Measurements from ENCODE around the gene RNF183.
A peak's percentile ranks its signal among the peaks of the same experiment; 100 is the strongest.

The RNF183 gene, protein sequence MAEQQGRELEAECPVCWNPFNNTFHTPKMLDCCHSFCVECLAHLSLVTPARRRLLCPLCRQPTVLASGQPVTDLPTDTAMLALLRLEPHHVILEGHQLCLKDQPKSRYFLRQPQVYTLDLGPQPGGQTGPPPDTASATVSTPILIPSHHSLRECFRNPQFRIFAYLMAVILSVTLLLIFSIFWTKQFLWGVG

GRCh38 chr9:113302792-113303418 lies at the start of gene RNF183:
Gene RNF183 (minus strand): TSS chr9:113303376. CDS start chr9:113298184, 5,192 bp downstream.
- no peak for DNase-seq

- no peak for DNase-seq
Measured at GRCh38 chr9:113352411-113352810, 49.2 kb upstream of the RNF183 start.

DNA sequence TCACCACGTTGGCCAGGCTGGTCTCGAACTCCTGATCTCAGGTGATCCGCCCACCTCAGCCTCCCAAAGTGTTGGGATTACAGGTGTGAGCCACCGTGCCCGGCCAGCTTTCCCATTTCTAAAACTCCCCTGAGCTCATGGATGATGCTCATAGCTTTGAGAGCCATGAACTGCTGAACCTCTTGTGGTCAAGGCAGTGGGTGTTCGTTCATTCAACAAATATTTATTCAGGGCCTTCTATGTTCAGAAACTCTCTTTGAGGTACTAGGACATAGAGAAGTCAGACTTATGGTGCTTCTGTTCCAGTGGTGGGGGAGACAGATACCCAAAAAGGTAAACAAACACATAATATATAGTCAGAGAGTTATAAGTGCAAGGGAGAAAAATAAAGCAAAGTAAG lies 48.8 kb upstream of the RNF183 start:
- no peak for DNase-seq

- no peak for DNase-seq
Measured at GRCh38 chr9:113350937-113351336, 47.8 kb upstream of the RNF183 start.

- peak; percentile 73 for DNase-seq
Measured at GRCh38 chr9:113350107-113350661, 47.0 kb upstream of the RNF183 start.

DNA sequence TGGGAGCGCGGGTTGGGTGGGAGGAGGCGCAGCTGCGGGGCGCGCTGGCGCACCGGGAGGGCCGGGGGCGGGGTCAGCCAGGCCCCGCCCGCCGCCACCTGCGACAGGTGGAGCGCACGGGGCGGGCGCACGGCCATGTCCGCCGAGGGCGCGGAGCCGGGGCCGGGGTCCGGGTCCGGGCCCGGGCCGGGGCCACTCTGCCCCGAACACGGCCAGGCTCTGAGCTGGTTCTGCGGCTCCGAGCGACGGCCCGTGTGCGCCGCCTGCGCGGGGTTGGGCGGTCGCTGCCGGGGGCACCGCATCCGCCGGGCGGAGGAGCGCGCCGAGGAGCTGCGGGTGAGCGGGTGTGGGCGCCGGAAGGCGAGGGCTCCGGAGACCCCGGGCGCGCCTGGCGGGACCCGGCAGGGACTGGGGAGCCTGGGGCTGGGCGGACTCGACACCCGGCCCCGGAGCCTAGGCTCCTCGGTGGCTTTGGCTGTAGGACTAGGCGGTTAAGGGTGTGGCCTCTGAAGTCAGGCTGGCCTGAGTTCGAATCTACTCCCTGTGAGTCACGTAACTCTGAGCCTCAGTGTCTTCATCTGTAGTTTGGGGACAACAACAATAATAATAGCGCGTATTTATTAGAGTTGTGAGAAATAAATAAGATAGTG lies 46.4 kb upstream of the RNF183 start, which contains the start of gene BSPRY:
Gene BSPRY, plus strand, starts transcription at position 97 of the 650 bp plus-strand sequence. Its CDS starts 39 bp downstream, at position 136.
- no peak for DNase-seq

DNA sequence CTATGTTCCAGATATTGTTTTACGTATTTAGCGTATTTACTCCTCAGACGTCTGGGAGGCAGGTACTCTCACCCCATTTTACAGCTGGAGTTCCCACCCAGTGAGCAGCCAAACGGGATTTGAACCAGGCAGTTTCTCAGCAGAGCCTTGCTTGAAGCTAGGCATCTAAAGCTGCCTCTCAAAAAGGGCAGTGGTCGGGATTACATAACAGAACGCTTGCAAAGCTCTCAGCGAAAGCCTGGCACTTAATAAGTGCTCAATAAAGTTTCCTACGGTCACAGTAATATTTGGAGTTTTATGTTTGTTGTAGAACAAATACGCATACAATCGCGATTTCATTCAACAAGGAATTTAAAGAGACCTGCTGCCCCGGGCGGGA lies 45.9 kb upstream of the RNF183 start:
- no peak for DNase-seq

DNA sequence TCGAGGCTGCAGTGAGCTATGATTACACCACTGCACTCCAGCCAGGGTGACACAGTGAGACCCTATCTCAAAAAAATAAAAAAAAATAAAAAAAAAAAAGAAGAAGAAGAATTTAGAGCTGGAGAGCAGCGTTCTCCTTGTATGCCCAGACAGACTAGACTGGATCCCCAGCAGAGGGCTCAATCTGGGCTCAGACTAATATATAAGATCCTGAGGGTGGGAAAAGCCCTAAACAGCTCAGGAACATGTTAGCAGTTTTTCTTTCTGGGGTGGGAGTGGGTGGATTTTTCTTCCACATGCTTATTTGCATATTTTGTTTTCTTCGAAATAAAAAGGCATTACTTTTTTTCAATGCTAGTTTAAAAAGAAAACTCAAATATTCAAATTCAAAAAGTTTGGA lies 45.3 kb upstream of the RNF183 start:
- DNase-seq = no peak

DNA sequence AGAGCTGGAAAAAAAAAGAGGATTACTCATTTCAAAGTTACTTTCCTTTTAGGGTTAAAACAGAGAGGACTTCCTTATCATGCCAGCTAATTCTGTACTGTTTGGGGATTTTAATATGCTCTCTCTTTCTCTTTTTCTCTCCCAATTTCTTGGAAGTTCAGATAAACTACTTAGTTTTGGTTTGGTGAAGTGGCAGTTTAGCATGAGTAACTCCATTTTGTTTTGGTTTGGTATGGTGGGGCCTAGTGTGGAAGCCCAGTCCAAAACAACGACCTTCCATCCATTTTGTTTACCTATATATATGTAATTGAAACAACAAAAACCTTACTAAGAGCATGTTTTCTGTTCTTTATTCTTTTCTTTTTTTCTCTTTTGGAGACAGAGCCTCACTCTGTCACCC lies 42.5 kb upstream of the RNF183 start:
- DNase-seq = no peak

DNA sequence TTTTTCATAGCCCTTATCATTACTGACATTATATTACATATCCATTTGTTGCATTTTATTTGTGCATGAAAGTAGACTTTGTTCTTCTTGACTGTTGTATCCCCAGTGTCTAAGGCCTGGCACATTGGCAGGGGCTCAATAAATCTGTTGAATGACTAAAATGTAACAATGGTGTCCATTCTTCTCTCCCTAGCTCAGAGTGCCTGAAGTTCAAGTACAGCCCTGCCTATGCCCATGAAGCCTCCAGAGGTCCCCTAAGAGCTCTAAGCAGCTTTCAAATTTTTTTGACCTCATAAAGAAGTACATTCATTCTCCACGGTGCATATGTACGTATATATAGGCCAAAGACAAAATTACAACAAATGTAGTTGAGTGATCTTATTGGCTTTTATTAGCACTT lies 42.0 kb upstream of the RNF183 start:
- DNase-seq = no peak

DNA sequence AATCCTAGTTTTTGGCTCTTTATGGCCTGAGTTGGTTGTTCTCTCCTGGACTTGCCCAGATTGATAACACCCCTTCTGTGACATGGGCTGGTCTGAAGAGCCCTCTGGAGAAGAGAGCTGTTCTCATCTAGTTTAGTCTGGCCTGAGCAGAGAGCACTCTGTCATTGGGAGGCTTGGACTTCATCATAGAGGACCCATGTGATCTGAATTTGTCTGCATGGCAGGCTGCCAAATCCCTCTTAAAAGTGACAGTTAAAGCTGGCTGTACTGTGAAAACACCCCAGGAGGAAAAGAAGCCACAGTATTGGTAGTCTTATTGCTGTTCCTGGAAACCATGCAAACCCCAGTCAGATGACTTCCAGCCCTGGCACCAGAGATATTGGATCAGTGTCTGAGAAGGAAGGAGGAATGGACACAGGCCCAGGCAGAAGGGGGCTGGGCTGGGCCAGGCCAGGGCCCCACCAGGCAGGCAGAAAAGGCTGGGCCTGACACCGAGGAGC lies 40.6 kb upstream of the RNF183 start:
- peak; percentile 94 for DNase-seq

DNA sequence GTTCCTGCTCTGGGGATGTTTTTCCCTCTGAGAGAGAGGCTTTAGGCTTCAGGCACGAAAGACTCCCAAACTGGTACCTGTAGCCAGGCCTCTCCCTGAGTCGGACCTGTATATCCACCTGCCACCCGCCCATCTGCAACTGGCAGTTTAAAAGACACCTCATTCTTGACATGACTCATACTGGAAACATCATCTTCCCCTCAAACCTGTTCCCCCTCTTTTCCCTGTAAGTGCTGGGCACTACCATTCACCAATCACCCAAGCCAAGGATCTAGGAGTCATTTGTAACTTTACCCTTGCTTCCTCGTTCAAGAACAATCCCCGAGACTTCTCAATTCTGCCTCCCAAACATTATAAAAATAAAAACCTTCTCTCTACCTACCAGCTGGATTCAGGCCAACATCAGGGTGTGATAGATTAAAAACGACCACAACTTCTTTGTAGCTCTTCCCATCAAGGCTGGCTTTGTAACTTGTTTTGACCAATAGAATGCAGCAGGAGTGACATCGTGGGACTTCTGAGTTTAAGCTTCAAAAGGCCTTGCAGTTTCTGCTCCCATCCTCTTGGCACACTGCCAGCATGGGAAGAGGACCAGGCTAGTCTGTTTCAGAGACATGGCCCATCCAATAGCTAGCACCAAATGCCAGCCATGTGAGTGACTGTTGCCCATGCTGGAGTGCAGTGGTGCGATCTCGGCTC lies 38.7 kb upstream of the RNF183 start:
- peak; percentile 43 for DNase-seq

- peak; percentile 92 for DNase-seq
Measured at GRCh38 chr9:113340011-113340699, 37.0 kb upstream of the RNF183 start, which contains the start of gene WDR31. Gene WDR31 (minus strand): TSS chr9:113340275. CDS start chr9:113332022, 8,253 bp downstream.

- DNase-seq = no peak
Measured at GRCh38 chr9:113337714-113338113, 34.5 kb upstream of the RNF183 start.

DNA sequence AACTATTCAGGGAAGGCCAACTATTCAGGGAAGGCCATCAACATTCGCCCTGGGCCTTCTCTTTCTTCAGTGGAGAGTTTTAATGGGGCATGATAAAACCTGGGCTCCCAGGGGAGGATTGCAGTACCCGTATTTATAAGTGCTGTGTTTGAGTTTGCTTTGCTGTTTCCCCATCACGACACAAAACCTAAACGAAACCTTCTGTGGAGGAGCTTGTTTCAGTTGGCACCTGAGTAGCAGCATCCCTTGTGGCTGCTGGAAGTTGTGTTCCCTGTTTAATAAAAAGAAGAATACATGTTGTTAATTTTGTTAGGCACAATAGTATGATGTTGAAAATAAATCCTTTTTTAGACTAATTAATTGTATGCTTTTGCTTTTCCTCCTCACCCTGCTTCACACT lies 28.6 kb upstream of the RNF183 start:
- no peak for DNase-seq

DNA sequence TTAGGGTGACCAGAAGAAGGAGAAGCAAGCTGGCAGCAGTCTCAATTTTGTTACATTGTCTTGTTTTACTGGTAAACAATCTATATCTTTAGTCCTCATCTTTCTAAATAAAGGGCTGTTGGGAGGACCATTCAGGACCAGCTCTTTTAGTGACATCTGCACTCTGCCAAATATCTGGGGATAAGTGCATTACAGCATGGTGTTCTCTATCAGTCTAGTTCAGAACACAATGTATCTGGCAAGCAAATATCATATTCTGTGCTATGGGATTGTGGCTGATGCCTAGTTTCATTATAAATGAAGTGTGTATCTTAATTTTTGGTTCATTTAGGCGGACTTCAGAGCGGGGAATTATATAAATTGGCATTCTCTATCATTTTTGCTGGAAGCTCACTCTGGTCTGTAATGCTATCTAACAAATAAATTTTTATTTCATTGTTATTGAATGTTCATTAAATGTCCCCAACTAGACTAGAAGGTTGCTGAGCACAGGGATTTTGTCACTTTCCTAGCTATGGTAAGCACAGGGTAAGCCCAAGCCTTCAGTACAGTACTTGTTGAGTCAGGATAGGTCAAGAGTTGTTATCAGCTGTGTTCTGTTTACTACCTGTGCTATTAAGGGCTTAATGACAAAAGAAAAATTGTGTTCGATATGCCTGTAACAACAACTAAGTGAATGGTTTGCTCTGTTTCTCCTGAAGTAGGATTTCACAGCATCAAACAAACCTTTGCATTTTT lies 25.0 kb upstream of the RNF183 start:
- no peak for DNase-seq

DNA sequence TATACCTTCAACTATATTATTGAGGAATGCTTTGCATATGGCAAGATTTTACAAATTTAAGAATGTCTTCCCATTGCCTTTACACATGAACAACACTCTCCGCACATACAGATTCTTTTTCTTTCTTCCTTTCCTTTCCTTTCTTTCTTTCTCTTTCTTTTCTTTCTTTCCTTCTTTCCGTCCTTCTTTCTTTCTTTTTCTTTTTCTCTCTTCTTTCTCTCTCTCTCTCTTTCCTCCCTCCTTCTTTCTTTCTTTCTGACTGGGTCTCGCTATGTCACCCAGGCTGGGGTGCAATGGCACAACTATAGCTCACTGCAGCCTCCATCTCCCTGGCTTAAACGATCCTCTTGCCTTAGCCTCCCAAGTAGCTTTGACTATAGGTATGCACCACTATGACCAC lies 23.1 kb upstream of the RNF183 start:
- no peak for DNase-seq

DNA sequence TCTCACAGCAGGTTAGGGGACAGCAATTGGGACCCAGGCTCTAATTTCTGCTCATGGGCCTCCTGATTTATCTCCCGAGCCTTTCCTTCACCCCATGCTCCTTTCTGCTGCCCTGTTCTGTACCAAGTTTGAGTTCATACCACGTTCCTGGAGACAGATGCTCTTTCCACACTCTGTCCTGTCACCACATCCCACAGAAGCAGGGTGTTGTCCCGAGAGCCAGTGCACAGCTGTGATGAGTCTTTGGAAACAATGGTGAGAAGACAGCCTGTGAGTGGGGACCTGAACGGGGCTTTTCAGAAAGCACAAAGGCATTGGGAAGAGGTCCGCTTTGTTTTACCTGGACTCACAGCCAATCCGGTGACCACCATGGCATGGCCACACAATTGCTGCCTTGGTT lies 19.5 kb upstream of the RNF183 start:
- DNase-seq = no peak

DNA sequence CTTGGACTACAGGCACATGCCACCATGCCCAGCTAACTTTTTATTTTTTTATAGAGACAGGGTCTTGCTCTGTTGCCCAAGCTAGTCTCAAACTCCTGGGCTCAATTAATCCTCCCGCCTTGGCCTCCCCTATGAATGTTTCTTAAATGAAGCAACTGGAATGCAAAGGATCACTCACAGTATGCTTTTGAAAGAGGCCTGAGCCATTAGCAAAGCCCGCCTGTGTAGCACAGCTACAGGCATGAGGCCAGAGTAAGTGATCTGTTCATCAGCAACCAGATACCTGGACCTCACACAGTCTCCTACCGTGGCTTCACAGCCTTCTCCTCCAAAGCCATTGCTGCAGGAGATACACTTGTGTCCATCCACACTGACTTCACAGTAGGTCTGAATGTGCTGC lies 16.9 kb upstream of the RNF183 start:
- DNase-seq = no peak

DNA sequence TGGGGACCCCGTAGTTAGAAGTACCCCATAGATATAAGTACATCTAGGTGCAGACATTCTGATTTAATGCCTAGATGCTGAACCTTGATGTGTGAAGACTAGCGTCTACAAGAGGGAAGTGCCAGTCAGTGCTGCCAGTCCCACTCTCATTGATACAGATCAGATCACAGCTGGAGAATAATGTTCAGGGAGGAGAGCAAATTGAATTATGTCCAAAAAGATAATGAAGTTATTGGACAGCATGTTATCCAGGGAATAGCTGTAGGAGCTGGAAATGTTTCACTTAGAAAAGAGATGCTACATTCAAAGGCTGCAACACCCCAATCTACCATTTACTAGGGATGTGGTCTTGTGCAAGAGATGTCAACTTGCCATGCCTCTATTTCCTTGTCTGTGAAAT lies 15.9 kb upstream of the RNF183 start:
- no peak for DNase-seq

GRCh38 chr9:113317777-113318176 lies 14.6 kb upstream of the RNF183 start:
- no peak for DNase-seq

- no peak for DNase-seq
Measured at GRCh38 chr9:113316030-113316429, 12.9 kb upstream of the RNF183 start.

All from NCI-H82 (cell line).